Vagina (tissue), 2 donors: ENCODE data around the gene RGR.

ENCODE experiments used
- POLR2A ChIP-seq, 2 donors: fragments of 450-650 bp; IDR thresholded peaks; one replicate each; pipeline ENCODE4 v1.6.1; 2017; ENCODE audit warnings: antibody characterized with exemption in 2 of 2, mild to moderate bottlenecking in 2 of 2, moderate library complexity in 2 of 2
- TF ChIP-seq, protein P1 (sequence below), 3 experiments: fragments of 450-650 bp in 2 of 3; fragments of 200-600 bp in 1 of 3; sonication (generic) in 1 of 3; IDR thresholded peaks; one replicate each; pipeline ENCODE4 v1.5.1; 2017 to 2019; ENCODE audit warnings: antibody characterized with exemption in 3 of 3, mild to moderate bottlenecking in 2 of 3, moderate library complexity in 2 of 3

GRCh38 chr10:84214046-84214572 is 30.7 kb upstream of the RGR start:
- TF ChIP-seq, protein P1, sequence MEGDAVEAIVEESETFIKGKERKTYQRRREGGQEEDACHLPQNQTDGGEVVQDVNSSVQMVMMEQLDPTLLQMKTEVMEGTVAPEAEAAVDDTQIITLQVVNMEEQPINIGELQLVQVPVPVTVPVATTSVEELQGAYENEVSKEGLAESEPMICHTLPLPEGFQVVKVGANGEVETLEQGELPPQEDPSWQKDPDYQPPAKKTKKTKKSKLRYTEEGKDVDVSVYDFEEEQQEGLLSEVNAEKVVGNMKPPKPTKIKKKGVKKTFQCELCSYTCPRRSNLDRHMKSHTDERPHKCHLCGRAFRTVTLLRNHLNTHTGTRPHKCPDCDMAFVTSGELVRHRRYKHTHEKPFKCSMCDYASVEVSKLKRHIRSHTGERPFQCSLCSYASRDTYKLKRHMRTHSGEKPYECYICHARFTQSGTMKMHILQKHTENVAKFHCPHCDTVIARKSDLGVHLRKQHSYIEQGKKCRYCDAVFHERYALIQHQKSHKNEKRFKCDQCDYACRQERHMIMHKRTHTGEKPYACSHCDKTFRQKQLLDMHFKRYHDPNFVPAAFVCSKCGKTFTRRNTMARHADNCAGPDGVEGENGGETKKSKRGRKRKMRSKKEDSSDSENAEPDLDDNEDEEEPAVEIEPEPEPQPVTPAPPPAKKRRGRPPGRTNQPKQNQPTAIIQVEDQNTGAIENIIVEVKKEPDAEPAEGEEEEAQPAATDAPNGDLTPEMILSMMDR (IDR thresholded peaks at IDR 0.05), result no peak
- TF ChIP-seq POLR2A (IDR thresholded peaks at IDR 0.05), result no peak
